Activated T-helper 1 cell treated with anti-CD3 and anti-CD28 coated beads, Interleukin-12 subunit alpha, Interleukin-12 subunit beta, Interleukin-2, Interleukin-4 antibody, amounts not matched to agents 30 ng/mL and 10 ng/mL and 1 ng/mL, durations not matched to agents 14 hours and 24 hours and 36 hours (primary cell): Measurements from ENCODE around the gene CALN1. TPM values are rescaled to one million over a fixed set of nuclear protein-coding genes. Genes with fewer than 3 reads are reported as not detected.
"Not testable (repeated sequence)": the region's sequence is repeated elsewhere in the genome, so short reads cannot be mapped to it uniquely, and the experiment has no call there.

Experiments used
- DNase-seq: peaks from one replicate; pipeline ENCODE4 v3.0.0; 2021; ENCODE audit warnings: low spot score
- H3K27ac Mint-ChIP-seq: one replicate; pipeline ENCODE4 v1.8.0; 2021; ENCODE audit warnings: mild to moderate bottlenecking, mixed read lengths
- H3K27me3 Mint-ChIP-seq: one replicate; pipeline ENCODE4 v1.8.0; 2022; ENCODE audit warnings: mild to moderate bottlenecking, moderate library complexity, mixed read lengths; ENCODE audit not compliant: insufficient read depth
- H3K36me3 Mint-ChIP-seq: one replicate; pipeline ENCODE4 v1.8.0; 2021; ENCODE audit warnings: low read depth, mixed read lengths
- H3K4me1 Mint-ChIP-seq: one replicate; pipeline ENCODE4 v1.8.0; 2021; ENCODE audit warnings: low read depth, mixed read lengths
- H3K4me3 Mint-ChIP-seq: one replicate; pipeline ENCODE4 v1.8.0; 2021; ENCODE audit warnings: mild to moderate bottlenecking, moderate library complexity, mixed read lengths
- H3K9me3 Mint-ChIP-seq: one replicate; pipeline ENCODE4 v1.8.0; 2021; ENCODE audit warnings: mixed read lengths
- intact Hi-C: fragments of 100-400 bp; cut with micrococcal nuclease; formaldehyde crosslinking; loops from one replicate; pipeline ENCODE4 v1.15.1; 2024
- total RNA-seq: library from RNA; stranded (reverse); gene quantifications from 2 replicates; pipeline ENCODE4 v1.2.3, GENCODE V29; 2022

Gene CALN1
- total RNA-seq, 1 donor from 2014 or later, result not detected

GRCh38 chr7:71824006-71824760 lies 588.0 kb downstream of the CALN1 start:
- H3K4me3 Mint-ChIP-seq, result no peak overlapping the region
- no peaks in the 10 kb centered on the region for H3K27me3 Mint-ChIP-seq
- H3K4me1 Mint-ChIP-seq, result no peaks in the 10 kb centered on the region
- H3K36me3 Mint-ChIP-seq, result no peaks in the 10 kb centered on the region
- no peak for DNase-seq
- peaks cover 33% of the 10 kb centered on the region for H3K9me3 Mint-ChIP-seq
- H3K27ac Mint-ChIP-seq, result no peak overlapping the region
- intact Hi-C loops, result no loop called here

DNA sequence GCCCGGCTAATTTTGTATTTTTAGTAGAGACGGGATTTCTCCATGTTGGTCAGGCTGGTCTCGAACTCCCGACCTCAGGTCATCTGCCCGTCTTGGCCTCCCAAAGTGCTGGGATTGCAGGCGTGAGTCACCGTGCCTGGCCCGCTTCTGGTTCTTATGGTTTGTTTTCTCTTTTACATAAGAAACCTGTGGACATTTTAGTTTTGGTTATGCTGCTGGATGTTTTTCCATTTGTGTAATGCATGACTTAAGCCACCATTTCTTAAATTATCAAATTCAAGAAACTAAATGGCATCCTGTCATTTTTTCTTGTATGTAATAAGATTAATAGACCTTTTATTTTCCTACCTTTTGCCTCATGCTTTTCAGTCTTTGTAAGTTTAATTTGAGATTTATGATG lies 589.7 kb downstream of the CALN1 start:
- H3K27me3 Mint-ChIP-seq, H3K27ac Mint-ChIP-seq, DNase-seq, intact Hi-C loops, H3K4me3 Mint-ChIP-seq, H3K4me1 Mint-ChIP-seq, H3K36me3 Mint-ChIP-seq: not testable (repeated sequence)
- H3K9me3 Mint-ChIP-seq, result peaks cover 33% of the 10 kb centered on the region

- no peaks in the 10 kb centered on the region for H3K27me3 Mint-ChIP-seq
- no peak overlapping the region for H3K4me3 Mint-ChIP-seq
- H3K27ac Mint-ChIP-seq, result no peak overlapping the region
- peaks cover 22% of the 10 kb centered on the region for H3K9me3 Mint-ChIP-seq
- intact Hi-C loops, result no loop called here
- no peaks in the 10 kb centered on the region for H3K36me3 Mint-ChIP-seq
- H3K4me1 Mint-ChIP-seq, result no peaks in the 10 kb centered on the region
- no peak for DNase-seq
Observed at GRCh38 chr7:71817916-71818315, 594.2 kb downstream of the CALN1 start.

DNA sequence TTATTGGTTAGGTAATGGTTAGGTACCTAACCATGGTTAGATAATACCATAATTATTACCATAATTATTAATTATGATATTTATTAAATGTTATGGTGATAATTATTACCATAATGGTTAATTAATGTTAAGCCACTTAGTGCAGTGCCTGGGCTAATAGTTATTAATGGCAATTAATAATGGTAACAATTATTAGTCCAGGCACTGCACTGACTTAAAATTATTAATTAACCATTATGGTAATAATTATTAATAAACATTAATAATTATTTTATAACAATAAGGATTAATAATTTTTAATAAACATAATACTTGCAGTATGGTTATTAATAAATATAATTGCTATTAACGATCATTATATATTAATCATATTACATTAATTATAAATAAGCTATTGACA lies 604.0 kb downstream of the CALN1 start:
- no peak for DNase-seq

GRCh38 chr7:71804256-71804655 lies 607.9 kb downstream of the CALN1 start:
- no peaks in the 10 kb centered on the region for H3K27me3 Mint-ChIP-seq
- intact Hi-C loops, result no loop called here
- H3K4me1 Mint-ChIP-seq, result no peaks in the 10 kb centered on the region
- no peak overlapping the region for H3K27ac Mint-ChIP-seq
- H3K9me3 Mint-ChIP-seq, result peaks cover 29% of the 10 kb centered on the region
- no peak overlapping the region for H3K4me3 Mint-ChIP-seq
- no peaks in the 10 kb centered on the region for H3K36me3 Mint-ChIP-seq
- no peak for DNase-seq

More for the DNA sequence above, 604.0 kb downstream of the CALN1 start:
- Mint-ChIP-seq H3K4me3 (no peak overlapping the region), H3K27ac (no peak overlapping the region), H3K27me3 (no peaks in the 10 kb centered on the region), H3K4me1 (no peaks in the 10 kb centered on the region), H3K9me3 (peaks cover 25% of the 10 kb centered on the region), H3K36me3 (no peaks in the 10 kb centered on the region)
- intact Hi-C loops, result no loop called here

DNA sequence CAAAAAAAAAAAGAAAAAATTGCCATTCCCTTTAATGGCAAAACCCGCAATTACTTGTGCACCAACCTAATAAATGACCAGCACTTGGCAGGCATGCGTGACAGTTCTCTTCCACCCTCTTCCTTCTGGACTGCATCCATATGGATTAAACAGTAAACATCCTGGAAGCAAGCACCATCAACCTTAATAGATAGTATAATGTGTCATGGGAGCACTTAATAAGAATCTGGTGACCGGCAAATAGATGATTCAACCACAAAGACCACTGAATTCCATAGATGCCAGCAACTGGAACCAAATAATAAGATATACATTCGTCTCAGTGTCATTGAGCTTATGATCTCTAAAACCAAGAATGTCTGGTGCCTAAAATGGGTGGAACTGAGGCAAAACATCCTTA lies 610.2 kb downstream of the CALN1 start:
- intact Hi-C loops, result no loop called here
- H3K4me1 Mint-ChIP-seq, result no peaks in the 10 kb centered on the region
- DNase-seq, result no peak

GRCh38 chr7:71800321-71800720 lies 611.8 kb downstream of the CALN1 start:
- intact Hi-C loops, result no loop called here
- no peaks in the 10 kb centered on the region for H3K4me1 Mint-ChIP-seq
- H3K9me3 Mint-ChIP-seq, result peaks cover 8% of the 10 kb centered on the region
- no peak overlapping the region for H3K4me3 Mint-ChIP-seq
- no peaks in the 10 kb centered on the region for H3K27me3 Mint-ChIP-seq
- no peak overlapping the region for H3K27ac Mint-ChIP-seq
- H3K36me3 Mint-ChIP-seq, result no peaks in the 10 kb centered on the region
- no peak for DNase-seq

More for the DNA sequence above, 610.2 kb downstream of the CALN1 start:
- Mint-ChIP-seq H3K36me3 (no peaks in the 10 kb centered on the region), H3K27ac (no peak overlapping the region), H3K9me3 (peaks cover 21% of the 10 kb centered on the region), H3K27me3 (no peaks in the 10 kb centered on the region), H3K4me3 (no peak overlapping the region)

DNA sequence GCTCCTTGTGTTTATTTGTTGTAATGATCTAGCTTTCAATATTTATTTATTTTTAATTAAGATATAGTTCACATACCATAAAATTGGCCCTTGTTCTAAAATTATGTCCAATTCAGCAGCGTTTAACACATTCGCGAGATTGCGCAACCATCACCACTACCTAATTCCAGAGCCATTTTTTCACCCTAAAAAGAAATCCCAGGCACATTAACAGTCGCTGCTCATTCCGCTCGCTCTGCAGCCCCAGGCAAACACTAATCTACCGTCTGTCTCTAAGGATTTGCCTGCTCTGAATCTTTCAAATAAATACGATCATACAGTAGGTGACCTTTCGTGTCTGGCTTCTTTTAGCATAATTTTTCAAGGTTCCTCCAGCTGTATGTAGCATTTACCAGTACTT lies 616.7 kb downstream of the CALN1 start:
- no peaks in the 10 kb centered on the region for H3K4me1 Mint-ChIP-seq
- DNase-seq, result no peak
- H3K9me3 Mint-ChIP-seq, result peaks cover 19% of the 10 kb centered on the region
- intact Hi-C loops, result no loop called here
- H3K27ac Mint-ChIP-seq, result no peak overlapping the region
- H3K4me3 Mint-ChIP-seq, result no peak overlapping the region
- H3K36me3 Mint-ChIP-seq, result no peaks in the 10 kb centered on the region
- H3K27me3 Mint-ChIP-seq, result no peaks in the 10 kb centered on the region

- no peak overlapping the region for H3K27ac Mint-ChIP-seq
- no peak for DNase-seq
- no peaks in the 10 kb centered on the region for H3K36me3 Mint-ChIP-seq
- no peaks in the 10 kb centered on the region for H3K27me3 Mint-ChIP-seq
- intact Hi-C loops, result no loop called here
- no peaks in the 10 kb centered on the region for H3K4me1 Mint-ChIP-seq
- H3K9me3 Mint-ChIP-seq, result peaks cover 29% of the 10 kb centered on the region
- H3K4me3 Mint-ChIP-seq, result no peak overlapping the region
Observed at GRCh38 chr7:71793251-71793650, 618.9 kb downstream of the CALN1 start.

GRCh38 chr7:71787513-71787912 lies 624.6 kb downstream of the CALN1 start:
- no peaks in the 10 kb centered on the region for H3K27me3 Mint-ChIP-seq
- H3K36me3 Mint-ChIP-seq, result no peaks in the 10 kb centered on the region
- no peak for DNase-seq
- intact Hi-C loops, result no loop called here
- no peak overlapping the region for H3K4me3 Mint-ChIP-seq
- no peaks in the 10 kb centered on the region for H3K4me1 Mint-ChIP-seq
- H3K9me3 Mint-ChIP-seq, result peaks cover 54% of the 10 kb centered on the region
- H3K27ac Mint-ChIP-seq, result no peak overlapping the region

DNA sequence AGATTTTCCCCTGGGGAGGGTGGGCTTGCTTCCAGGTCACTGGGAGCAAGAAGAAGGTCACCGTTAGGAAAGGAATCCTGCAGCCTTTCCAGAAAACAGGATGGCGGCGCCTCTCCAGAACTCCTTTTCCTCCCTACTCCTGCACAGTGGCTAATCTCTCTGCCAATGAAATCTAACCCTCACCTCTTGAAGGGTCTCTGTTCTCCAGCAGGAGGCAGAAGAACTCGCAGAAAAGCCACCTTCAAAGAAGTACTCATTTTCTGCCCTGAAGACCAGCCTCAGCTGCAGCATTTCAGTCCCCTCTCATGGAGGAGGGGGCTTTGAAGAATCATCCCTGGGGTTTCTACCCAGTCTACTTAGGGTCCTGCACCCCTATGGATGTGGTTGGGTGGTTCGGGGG lies 626.9 kb downstream of the CALN1 start:
- intact Hi-C loops, result no loop called here
- H3K27ac Mint-ChIP-seq, result no peak overlapping the region
- no peak overlapping the region for H3K4me3 Mint-ChIP-seq
- H3K4me1 Mint-ChIP-seq, result no peaks in the 10 kb centered on the region
- peaks cover 58% of the 10 kb centered on the region for H3K9me3 Mint-ChIP-seq
- no peaks in the 10 kb centered on the region for H3K36me3 Mint-ChIP-seq
- no peaks in the 10 kb centered on the region for H3K27me3 Mint-ChIP-seq
- no peak for DNase-seq

DNA sequence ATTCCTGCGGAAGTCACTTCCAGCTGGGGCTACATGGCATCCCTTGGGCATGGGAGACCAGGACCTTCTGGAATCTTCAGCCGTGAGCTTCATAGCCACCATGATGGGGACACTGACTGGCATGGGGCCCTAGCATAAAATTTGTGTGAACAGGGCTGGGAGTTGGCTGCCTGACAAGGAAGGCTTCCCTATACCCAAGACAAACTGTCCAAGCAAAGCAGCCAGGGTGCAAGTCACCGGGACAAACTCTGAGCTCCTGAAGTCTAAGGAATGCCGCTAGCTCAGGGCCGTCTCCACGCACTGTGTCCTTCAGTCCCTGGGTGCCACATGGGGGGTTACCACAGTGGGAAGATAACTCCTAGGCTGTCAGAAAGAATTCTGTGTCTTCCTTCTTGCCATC lies 627.4 kb downstream of the CALN1 start:
- Mint-ChIP-seq H3K9me3 (peaks cover 53% of the 10 kb centered on the region), H3K36me3 (no peaks in the 10 kb centered on the region), H3K4me1 (no peaks in the 10 kb centered on the region), H3K27me3 (no peaks in the 10 kb centered on the region), H3K4me3 (no peak overlapping the region), H3K27ac (no peak overlapping the region)
- no peak for DNase-seq
- intact Hi-C loops, result no loop called here

DNA sequence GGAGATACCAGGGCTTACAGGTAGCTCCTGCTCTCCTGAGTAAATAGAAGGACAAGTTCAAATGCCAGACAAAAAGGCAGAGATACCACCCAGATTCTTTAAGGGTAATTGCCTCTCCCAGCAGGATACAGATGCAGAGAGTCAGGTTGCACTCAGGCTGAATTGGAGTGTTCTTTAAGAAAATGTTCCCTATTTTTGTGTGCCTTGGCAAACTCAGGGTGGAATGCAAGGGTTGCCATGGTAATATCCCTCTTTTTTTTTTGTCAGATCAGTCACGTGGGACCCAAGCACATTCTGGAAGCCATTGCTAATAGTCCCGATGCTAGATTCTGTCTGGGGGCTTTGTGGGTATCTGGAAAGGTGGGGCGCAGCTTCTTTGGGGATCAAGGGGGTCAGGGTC lies 628.0 kb downstream of the CALN1 start:
- no peaks in the 10 kb centered on the region for H3K27me3 Mint-ChIP-seq
- intact Hi-C loops, result no loop called here
- no peak for DNase-seq
- peaks cover 49% of the 10 kb centered on the region for H3K9me3 Mint-ChIP-seq
- H3K36me3 Mint-ChIP-seq, result no peaks in the 10 kb centered on the region
- H3K4me3 Mint-ChIP-seq, result no peak overlapping the region
- no peaks in the 10 kb centered on the region for H3K4me1 Mint-ChIP-seq
- no peak overlapping the region for H3K27ac Mint-ChIP-seq

- no peaks in the 10 kb centered on the region for H3K27me3 Mint-ChIP-seq
- H3K4me3 Mint-ChIP-seq, result no peak overlapping the region
- H3K27ac Mint-ChIP-seq, result no peak overlapping the region
- peaks cover 49% of the 10 kb centered on the region for H3K9me3 Mint-ChIP-seq
- H3K4me1 Mint-ChIP-seq, result no peaks in the 10 kb centered on the region
- no peak for DNase-seq
- H3K36me3 Mint-ChIP-seq, result no peaks in the 10 kb centered on the region
- intact Hi-C loops, result no loop called here
Observed at GRCh38 chr7:71783779-71784178, 628.4 kb downstream of the CALN1 start.
